Mesodermal cell (in vitro differentiated cells): Measurements from ENCODE around the gene WNT3A.

ENCODE experiments used
- H3K27ac ChIP-seq: 2 replicates; pipeline ENCODE4 v1.7.0; 2013; ENCODE audit warnings: mild to moderate bottlenecking, low read depth, low read length, moderate library complexity; ENCODE audit not compliant: severe bottlenecking
- H3K36me3 ChIP-seq: 2 replicates; pipeline ENCODE4 v1.7.1; 2013; ENCODE audit warnings: mild to moderate bottlenecking, low read length, moderate library complexity; ENCODE audit not compliant: control insufficient read depth, insufficient read depth
- H3K4me1 ChIP-seq: one replicate; pipeline ENCODE4 v1.7.1; 2013; ENCODE audit warnings: mild to moderate bottlenecking, low read length; ENCODE audit not compliant: insufficient read depth, control insufficient read depth, poor library complexity, severe bottlenecking
- H3K4me3 ChIP-seq: 2 replicates; pipeline ENCODE4 v1.7.0; 2013; ENCODE audit warnings: low read length, control low read depth, mild to moderate bottlenecking; ENCODE audit not compliant: insufficient read depth, poor library complexity, severe bottlenecking; ENCODE audit errors: extremely low read depth
- H3K9me3 ChIP-seq: 2 replicates; pipeline ENCODE4 v1.7.1; 2013; ENCODE audit warnings: mild to moderate bottlenecking, low read length, moderate library complexity; ENCODE audit not compliant: control insufficient read depth
- WGBS, 2 experiments: methylation state at CpG; one replicate each; pipeline ENCODE4 v1.1.5; 2013; ENCODE audit warnings: missing lambda C conversion rate in 2 of 2; ENCODE audit not compliant: insufficient coverage in 2 of 2; 5-methylcytosine and 5-hydroxymethylcytosine counted together

WNT3A gene

DNA sequence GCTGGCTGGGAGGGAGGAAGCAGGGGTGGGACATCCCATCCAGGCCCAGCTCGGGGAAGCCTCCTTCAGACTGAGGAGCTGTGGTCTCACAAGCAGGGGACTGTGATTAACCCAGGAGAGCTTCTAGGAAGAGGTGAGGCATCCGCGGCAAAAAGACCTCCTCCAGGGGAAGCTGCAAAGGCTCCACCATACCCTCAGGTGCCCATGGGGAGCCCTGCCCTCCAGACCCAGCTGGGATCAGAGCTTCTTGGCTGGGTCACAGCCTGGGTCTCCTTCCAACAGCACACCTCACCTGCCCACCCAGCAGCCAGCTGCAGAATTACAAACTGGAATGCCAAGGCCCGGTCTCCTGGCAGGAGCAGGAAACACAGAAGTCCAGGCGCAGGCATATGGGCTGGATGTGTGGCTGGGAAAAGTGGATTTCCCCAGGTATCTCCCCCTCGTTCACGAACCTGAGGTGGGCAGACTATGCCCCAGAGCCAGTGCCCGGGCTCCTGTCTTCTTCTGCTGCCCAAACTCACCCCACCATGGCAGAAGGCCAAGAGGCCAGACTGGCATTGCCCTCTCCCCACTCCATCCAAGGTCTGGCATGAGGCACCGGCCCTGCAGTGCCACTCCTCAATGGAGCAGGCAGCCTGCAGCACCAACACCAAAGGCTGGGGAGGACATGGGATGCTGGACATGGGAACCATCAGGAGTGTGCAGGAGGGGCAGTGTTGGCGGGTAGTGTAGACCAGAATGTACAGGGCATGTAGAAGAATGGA is 60.3 kb downstream of the WNT3A start:
- Histone ChIP-seq H3K36me3 (no peaks in the 10 kb centered on the region), H3K4me1 (no peaks in the 10 kb centered on the region), H3K4me3 (no peak overlapping the region), H3K9me3 (no peaks in the 10 kb centered on the region), H3K27ac (no peak overlapping the region)
- WGBS, 2 experiments = 76 to 83% methylated on average over 5 to 10 of the region's 10 CpGs

DNA sequence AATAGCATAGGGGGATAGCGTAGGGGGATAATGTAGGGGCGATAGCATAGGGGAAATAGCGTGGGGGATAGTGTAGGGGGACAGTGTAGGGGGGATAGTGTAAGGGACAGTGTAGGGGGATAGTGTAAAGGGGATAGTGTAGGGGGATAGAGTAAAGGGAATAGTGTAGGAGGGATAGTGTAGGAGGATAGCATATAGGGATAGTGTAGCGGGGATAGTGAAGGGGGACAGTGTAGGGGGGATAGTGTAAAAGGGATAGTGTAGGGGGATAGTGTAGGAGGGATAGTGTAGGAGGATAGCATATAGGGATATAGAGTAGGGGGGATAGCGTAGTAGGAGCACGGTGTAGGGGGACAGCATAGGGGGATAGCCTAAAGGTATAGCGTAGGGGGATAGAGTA is 61.6 kb downstream of the WNT3A start:
- Histone ChIP-seq H3K4me1 (no peaks in the 10 kb centered on the region), H3K27ac (no peak overlapping the region), H3K9me3 (no peaks in the 10 kb centered on the region), H3K4me3 (no peak overlapping the region), H3K36me3 (no peaks in the 10 kb centered on the region)
- WGBS, 2 experiments = 79 to 100% methylated on average over 1 to 7 of the region's 7 CpGs

DNA sequence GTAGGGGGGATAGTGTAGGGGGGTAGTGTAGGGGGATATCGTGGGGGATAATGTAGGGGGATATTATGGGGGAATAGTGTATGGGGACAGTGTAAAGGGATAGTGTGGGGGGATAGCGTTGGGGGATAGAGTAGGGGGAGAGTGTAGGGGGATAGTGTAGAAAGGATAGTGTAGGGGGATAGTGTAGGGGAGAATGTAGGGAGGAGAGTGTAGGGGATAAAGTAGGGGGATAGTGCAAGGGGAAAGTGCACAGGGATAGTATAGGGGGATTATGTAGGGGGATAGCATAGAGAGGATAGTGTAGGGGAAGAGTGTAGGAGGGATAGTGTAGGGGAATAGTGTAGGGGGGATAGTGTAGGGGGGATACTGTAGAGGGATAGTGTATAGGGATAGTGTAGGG is 63.4 kb downstream of the WNT3A start:
- H3K4me1 ChIP-seq = no peaks in the 10 kb centered on the region
- no peak overlapping the region for H3K27ac ChIP-seq
- H3K36me3 ChIP-seq = no peaks in the 10 kb centered on the region
- 33% methylated on average over 1 of the region's 2 CpGs for WGBS, 2 experiments
- no peaks in the 10 kb centered on the region for H3K9me3 ChIP-seq
- H3K4me3 ChIP-seq = no peak overlapping the region

DNA sequence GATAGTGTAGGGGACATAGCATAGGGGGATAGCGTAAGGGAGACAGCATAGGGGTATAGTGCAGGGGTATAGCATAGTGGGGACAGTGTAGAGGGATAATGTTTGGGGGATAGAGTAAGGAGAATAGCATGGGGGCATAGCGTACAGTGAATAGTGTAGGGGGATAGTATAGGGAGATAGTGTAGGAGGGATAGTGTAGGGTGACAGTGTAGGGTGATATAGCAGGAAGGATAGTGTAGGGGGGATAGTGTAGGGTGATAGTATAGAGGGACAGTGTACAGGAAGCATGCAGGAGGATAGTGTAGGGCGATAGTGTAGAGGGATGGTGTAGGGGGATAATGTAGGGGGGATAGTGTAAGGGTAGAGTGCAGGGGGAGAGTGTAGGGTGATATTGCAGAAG is 64.1 kb downstream of the WNT3A start:
- no peak overlapping the region for H3K4me3 ChIP-seq
- H3K4me1 ChIP-seq = no peaks in the 10 kb centered on the region
- no peak overlapping the region for H3K27ac ChIP-seq
- WGBS, 2 experiments = 64 to 68% methylated on average over 3 of the region's 3 CpGs
- H3K9me3 ChIP-seq = no peaks in the 10 kb centered on the region
- H3K36me3 ChIP-seq = no peaks in the 10 kb centered on the region

DNA sequence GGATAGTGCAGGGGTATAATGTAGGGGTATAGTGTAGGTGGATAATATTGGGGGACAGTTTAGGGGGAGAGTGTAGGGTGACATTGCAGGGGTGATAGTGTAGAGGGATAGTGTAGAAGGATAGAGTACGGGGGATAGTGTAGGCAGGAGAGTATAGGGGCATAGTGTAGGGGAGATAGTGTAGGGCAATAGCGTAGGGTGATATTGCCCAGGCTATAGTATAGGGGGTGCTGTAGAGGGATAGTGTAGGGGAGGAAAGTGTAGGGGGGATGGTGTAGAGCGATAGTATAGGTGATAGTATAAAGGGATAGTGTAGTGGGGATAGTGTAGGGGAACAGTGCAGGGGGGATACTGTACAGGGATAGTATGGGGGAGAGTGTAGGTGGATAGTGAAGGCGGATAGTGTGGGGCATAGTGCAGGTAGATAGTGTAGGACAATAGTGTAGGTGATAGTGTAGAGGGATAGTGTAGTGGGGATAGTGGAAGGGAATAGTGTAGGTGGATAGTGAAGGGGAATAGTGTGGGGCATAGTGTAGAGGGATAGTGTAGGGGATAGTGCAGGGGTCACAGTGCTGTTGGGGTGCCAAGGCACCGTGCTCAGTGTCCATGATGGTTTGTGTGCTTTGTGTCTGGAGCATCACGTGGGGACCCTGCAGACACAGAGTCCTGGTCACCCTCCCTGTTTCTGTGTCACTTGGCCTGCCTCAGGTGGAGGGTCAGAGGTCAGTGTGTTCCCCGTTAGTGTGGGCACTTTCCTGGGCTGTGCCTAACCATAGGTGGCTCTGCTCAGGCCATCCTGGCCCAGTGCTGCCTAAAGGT is 65.2 kb downstream of the WNT3A start:
- Histone ChIP-seq H3K4me3 (no peak overlapping the region), H3K36me3 (no peaks in the 10 kb centered on the region), H3K27ac (no peak overlapping the region), H3K9me3 (no peaks in the 10 kb centered on the region), H3K4me1 (no peaks in the 10 kb centered on the region)
- WGBS, 2 experiments = 70 to 74% methylated on average over 7 of the region's 7 CpGs

DNA sequence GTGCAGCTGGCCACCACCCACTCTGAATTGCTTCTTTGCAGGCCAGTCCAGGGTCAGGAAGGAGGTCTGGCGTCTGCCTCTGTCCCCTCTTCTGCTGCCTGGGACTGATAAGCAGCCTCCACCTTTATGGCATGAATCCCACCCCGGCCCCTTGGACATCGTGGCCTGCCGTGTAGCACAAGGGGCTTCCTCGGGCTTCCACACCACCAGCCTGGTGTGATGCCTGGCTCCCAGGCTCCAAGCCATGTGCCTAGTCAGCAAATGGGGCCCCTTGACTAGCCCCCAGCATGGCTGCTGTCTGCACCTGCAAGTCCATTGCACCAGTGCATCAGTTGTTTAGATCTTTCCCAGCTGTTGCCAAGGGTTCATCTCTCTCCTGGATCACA is 65.9 kb downstream of the WNT3A start:
- Histone ChIP-seq H3K9me3 (no peaks in the 10 kb centered on the region), H3K27ac (no peak overlapping the region), H3K4me3 (no peak overlapping the region), H3K36me3 (no peaks in the 10 kb centered on the region), H3K4me1 (no peaks in the 10 kb centered on the region)
- whole genome bisulfite sequencing, 2 experiments = 91 to 96% methylated on average over 5 of the region's 5 CpGs

DNA sequence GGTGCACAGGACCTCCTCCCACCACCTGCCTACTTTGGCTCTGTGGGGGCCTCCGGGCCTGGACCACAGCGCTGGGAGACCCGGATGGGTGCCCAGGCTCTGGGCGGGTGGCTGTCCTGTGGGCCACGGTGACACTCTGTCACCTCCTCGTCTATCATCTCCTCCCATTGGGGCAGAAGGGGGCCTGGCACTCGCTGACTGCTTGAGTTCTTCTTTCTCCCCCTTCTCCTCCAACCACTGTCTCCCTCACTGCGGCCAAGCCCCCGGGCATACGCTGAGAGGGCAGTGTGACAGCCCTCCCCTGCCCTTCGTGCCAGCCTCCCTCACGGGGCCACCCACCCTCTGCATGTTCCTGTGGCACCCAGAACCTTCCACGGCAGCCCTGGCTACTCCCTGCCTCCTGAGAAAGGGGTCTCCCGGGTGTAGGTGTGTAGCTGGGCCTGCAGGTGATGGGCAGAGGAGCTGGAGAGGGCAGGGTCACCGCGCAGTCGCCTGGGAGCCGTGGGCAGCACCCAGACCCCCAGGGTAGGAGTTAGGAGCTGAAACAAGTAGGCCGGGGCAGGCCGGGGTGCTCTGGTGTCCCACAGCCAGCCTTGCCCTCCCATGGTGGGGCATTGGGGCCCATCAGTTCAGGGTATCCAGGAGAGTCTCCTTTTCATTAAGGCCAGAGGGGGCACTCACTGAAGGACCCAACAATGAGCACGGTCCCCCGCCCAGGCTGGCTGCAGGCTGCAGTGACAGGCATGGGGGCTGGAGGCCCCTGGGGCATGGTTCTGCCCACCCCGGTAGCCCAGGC is 66.5 kb downstream of the WNT3A start:
- WGBS, 2 experiments = 82 to 91% methylated on average over 19 of the region's 23 CpGs
- Histone ChIP-seq H3K4me3 (no peak overlapping the region), H3K4me1 (no peaks in the 10 kb centered on the region), H3K9me3 (no peaks in the 10 kb centered on the region), H3K36me3 (no peaks in the 10 kb centered on the region), H3K27ac (no peak overlapping the region)

DNA sequence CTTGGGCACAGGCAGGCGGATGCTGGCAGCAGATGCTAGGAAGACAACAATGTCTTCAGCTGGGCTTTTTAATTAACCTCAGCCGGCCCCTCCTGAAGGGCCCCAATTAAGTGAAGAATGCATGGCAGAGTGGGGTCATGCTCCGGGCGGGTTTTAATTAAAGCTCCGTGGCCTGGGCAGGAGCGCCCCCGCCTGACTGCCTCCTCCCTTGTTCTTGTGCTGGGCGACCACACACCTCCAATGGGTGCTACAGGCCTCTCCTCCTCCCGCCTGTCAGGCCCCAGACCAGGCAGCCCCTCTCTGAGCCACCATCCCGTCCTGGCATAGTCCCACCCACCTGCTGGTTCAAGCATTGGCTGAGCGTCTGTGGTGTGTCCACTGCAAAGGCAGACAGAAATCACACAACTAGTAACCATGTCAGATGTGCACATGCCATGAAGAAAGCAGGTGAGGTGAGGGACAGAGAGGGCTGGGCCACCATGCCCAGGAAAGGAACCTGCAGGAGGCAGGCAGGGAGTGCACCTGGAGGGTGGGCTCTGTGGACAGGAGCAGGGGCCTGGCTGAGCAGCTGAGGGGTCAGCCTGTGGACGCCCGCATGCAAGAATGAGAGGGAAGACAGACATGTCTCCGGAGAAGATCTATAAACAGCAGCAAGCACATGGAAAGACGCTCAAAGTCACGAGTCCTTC is 67.2 kb downstream of the WNT3A start:
- Histone ChIP-seq H3K36me3 (no peaks in the 10 kb centered on the region), H3K4me1 (no peaks in the 10 kb centered on the region), H3K27ac (no peak overlapping the region), H3K4me3 (no peak overlapping the region), H3K9me3 (no peaks in the 10 kb centered on the region)
- 40 to 41% methylated on average over 14 to 16 of the region's 16 CpGs for WGBS, 2 experiments

DNA sequence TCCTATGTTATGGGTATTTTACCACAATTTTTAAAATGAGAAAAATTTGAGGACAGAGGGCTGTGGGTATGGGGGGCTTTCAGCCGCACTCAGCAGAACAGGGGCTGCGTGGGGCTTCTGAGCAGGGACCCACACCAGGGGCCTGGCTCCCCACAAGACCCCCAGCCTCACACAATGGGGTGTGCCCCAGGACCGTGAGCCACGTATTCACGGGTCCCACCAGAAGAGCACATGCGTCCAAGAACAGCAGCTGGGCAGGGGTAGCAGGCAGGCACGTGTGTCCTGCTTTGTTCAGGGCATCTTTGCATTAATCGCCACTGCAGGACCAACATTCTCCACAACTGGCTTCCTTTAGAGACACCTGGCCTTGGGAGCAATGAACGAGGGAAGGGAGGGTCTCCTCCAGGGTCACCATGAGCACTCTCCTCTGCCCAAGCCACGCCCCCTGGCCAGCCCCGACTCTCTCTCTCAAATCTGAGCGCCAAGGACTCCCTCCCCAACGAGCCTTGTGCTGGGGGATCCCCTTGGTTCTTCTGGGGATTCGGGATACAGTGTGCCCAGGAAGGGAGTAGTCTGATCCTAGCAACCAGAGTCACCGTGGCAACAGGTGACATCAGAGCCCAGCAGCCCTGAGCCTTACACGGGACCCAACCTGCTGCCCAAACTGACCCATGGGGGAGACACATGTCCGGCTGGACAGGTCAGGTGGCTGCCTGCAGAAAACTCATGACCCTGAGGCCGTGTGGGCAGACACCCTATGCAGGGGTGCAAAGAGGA is 68.3 kb downstream of the WNT3A start:
- 80 to 89% methylated on average over 12 to 14 of the region's 18 CpGs for WGBS, 2 experiments
- Histone ChIP-seq H3K4me1 (no peaks in the 10 kb centered on the region), H3K27ac (no peak overlapping the region), H3K9me3 (no peaks in the 10 kb centered on the region), H3K4me3 (no peak overlapping the region), H3K36me3 (no peaks in the 10 kb centered on the region)
